ENCODE results near the gene PHF14. TPM values are rescaled to one million over a fixed set of nuclear protein-coding genes. Genes with fewer than 3 reads are reported as not detected.

Gene PHF14
- total and polyA plus RNA-seq, 2 experiments from 2014 or later, result 72.0 to 87.9 TPM

GRCh38 chr7:10939911-10940703 is 33.6 kb upstream of the PHF14 start:
- peak; percentile 95 for DNase-seq (ENCODE audit: low spot score)
- TF ChIP-seq ETS1 (IDR thresholded peaks at IDR 0.05) (peak; percentile 56; the same call in 1 of the 2 replicates), JUNB (IDR thresholded peaks at IDR 0.05; ENCODE audit: unreplicated experiment) (no peak), POLR2AphosphoS5 (IDR thresholded peaks at IDR 0.05; ENCODE audit: low read depth) (peak; percentile 86), ZNF114 (CRISPR knock-in tag; IDR thresholded peaks at IDR 0.05) (peak; percentile 68; the same call in 1 of the 2 replicates), CREB1 (CRISPR knock-in tag; IDR thresholded peaks at IDR 0.05; ENCODE audit: low read depth) (peak; percentile 62), ZNF331 (CRISPR knock-in tag; IDR thresholded peaks at IDR 0.05; ENCODE audit: low read depth) (no peak)
- peaks cover 35% of the 10 kb centered on the region for H3K36me3 Mint-ChIP-seq (ENCODE audit: low read depth)
- Histone ChIP-seq H4K20me1 (replicated peaks; ENCODE audit: insufficient read depth) (peaks cover 11% of the 10 kb centered on the region), H3K4me1 (ENCODE audit: insufficient read depth) (peaks cover 13% of the 10 kb centered on the region), H3K9me2 (ENCODE audit: insufficient read depth) (no peaks in the 10 kb centered on the region), H3K27ac (ENCODE audit: low read depth) (peak overlapping the region; percentile 85), H3K4me3 (peak overlapping the region; percentile 88), H3K36me3 (ENCODE audit: insufficient read depth) (peaks cover 21% of the 10 kb centered on the region; the same call in 1 of the 2 replicates), H3K4me2 (peak overlapping the region; percentile 82), H2AFZ (peak overlapping the region; percentile 67; the same call in 1 of the 2 replicates), H3F3A (replicated peaks; ENCODE audit: low read depth) (no peaks in the 10 kb centered on the region), H3K79me2 (replicated peaks; ENCODE audit: insufficient read depth) (peaks cover 47% of the 10 kb centered on the region), H3K27me3 (ENCODE audit: insufficient read depth) (no peaks in the 10 kb centered on the region)
- no peak overlapping the region for H3K4me3 Mint-ChIP-seq
- peaks cover 15% of the 10 kb centered on the region for H3K4me1 Mint-ChIP-seq
- H3K27ac Mint-ChIP-seq, result no peak overlapping the region
- peak; percentile 94 for ATAC-seq
- no peaks in the 10 kb centered on the region for H3K27me3 Mint-ChIP-seq (ENCODE audit: insufficient read depth, low read depth, poor library complexity)
- H3K9me3 Mint-ChIP-seq, result no peaks in the 10 kb centered on the region

- Histone ChIP-seq H3K36me3 (ENCODE audit: insufficient read depth) (peaks cover 20% of the 10 kb centered on the region; the same call in 1 of the 2 replicates), H3K9me2 (ENCODE audit: insufficient read depth) (no peaks in the 10 kb centered on the region), H3K79me2 (replicated peaks; ENCODE audit: insufficient read depth) (peaks cover 41% of the 10 kb centered on the region), H3K4me3 (peak overlapping the region; percentile 88), H3F3A (replicated peaks; ENCODE audit: low read depth) (no peaks in the 10 kb centered on the region), H3K4me2 (peak overlapping the region; percentile 82), H2AFZ (peak overlapping the region; percentile 67), H3K27me3 (ENCODE audit: insufficient read depth) (no peaks in the 10 kb centered on the region), H4K20me1 (replicated peaks; ENCODE audit: insufficient read depth) (peaks cover 11% of the 10 kb centered on the region), H3K4me1 (ENCODE audit: insufficient read depth) (peaks cover 13% of the 10 kb centered on the region), H3K27ac (ENCODE audit: low read depth) (peak overlapping the region; percentile 51; the same call in 1 of the 2 replicates)
- Mint-ChIP-seq H3K9me3 (no peaks in the 10 kb centered on the region), H3K4me3 (no peak overlapping the region), H3K36me3 (ENCODE audit: low read depth) (peaks cover 28% of the 10 kb centered on the region), H3K27ac (no peak overlapping the region), H3K4me1 (peaks cover 7% of the 10 kb centered on the region), H3K27me3 (ENCODE audit: insufficient read depth, low read depth, poor library complexity) (no peaks in the 10 kb centered on the region)
- no peak for DNase-seq (ENCODE audit: low spot score)
- no peak for ATAC-seq
- no peak for TF ChIP-seq STAT1 (IDR thresholded peaks at IDR 0.05; ENCODE audit: unreplicated experiment)
- TF ChIP-seq NANOG (IDR thresholded peaks at IDR 0.05; ENCODE audit: borderline replicate concordance), result no peak
- TF ChIP-seq ZNF331 (CRISPR knock-in tag; IDR thresholded peaks at IDR 0.05; ENCODE audit: low read depth), result no peak
- no peak for TF ChIP-seq REST (IDR thresholded peaks at IDR 0.05; ENCODE audit: unreplicated experiment)
Measured at GRCh38 chr7:10940704-10941355, 32.8 kb upstream of the PHF14 start.
